Camera-type eye (tissue), 1 donor: ENCODE data around the gene RAP2B. TPM values are rescaled to one million over a fixed set of nuclear protein-coding genes. Genes with fewer than 3 reads are reported as not detected.

Experiments used
- total RNA-seq: library from RNA; depleted of rRNA; stranded (reverse); fragments of >200 nt; gene quantifications from one replicate; pipeline ENCODE4 v1.2.3, GENCODE V29; 2014

RAP2B gene
- 10.0 TPM for total RNA-seq

DNA sequence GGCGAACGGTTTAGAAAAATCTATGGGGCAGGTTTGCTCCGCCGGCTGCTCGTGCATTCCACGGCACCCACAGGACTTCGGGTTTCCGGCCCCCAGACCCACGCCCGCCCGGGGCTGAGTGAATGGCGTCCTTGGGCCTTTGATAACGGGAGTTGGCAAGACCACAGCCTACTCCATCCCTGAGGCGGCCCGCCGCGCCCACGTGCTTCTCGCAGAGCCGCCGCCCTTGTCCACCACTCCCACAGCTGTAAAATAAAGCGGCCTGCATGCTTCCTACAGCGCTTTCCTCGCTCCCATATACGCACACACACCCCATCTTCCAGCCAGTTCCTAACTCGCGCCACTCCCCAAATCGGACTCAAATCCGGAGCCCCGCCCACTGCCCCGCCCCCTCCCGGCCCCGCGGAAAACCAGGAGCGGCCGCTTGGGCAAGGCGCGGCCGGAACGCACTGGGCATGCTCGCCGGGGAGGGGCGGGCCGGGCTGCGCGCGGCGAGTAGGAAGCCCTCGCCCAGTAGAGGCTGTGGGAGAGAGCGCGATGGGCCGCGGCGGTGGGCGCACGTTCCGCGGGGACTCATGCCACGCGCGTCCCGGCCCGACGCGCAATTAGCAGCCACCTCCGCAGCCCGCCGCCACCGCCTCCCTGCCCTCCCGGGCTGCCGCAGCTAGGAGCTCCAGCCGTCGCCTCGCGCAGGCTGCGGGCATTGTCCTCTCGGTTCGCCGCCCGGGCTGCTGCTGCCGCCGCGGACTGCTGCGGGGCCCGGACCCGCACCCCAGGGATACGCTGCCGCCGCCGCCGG lies at the start of gene RAP2B:
Gene RAP2B, plus strand, starts transcription at position 513 of the 799 bp plus-strand sequence. CDS start 468 bp downstream, outside the sequence.

